Peyer's patch (tissue), 4 donors: Measurements from ENCODE around the gene ERLEC1.
A peak's percentile ranks its signal among the peaks of the same experiment; 100 is the strongest.

Source experiments
- CTCF ChIP-seq, 6 experiments: fragments of 450-650 bp in 4 of 6; fragments of 200-600 bp in 2 of 6; sonication (generic) in 1 of 6; IDR thresholded peaks; one replicate each; pipeline ENCODE4 v1.5.1; 2017 to 2019; ENCODE audit warnings: antibody characterized with exemption in 6 of 6, mild to moderate bottlenecking in 3 of 6, moderate library complexity in 1 of 6
- POLR2A ChIP-seq, 2 donors: fragments of 450-650 bp; IDR thresholded peaks; one replicate each; pipeline ENCODE4 v1.5.1; 2017; ENCODE audit warnings: antibody characterized with exemption in 2 of 2, mild to moderate bottlenecking in 2 of 2, moderate library complexity in 2 of 2

- TF ChIP-seq CTCF (IDR thresholded peaks at IDR 0.05) (peak; percentile 18 to 72 (median 57)), POLR2A (IDR thresholded peaks at IDR 0.05) (no peak)
Observed at GRCh38 chr2:53767405-53768241, 19.2 kb upstream of the ERLEC1 start, which contains the start of gene CHAC2.
